MM.1S (cell line): Measurements from ENCODE around the gene DDX25.

Source experiments
- CTCF ChIP-seq: fragments of 300-600 bp; sonication (generic); IDR thresholded peaks from 2 replicates; pipeline ENCODE4 v1.5.1; 2016; ENCODE audit warnings: antibody characterized with exemption, low read length, mixed read lengths
- EZH2 ChIP-seq: fragments of 300-600 bp; sonication (generic); optimal IDR thresholded peaks from 2 replicates; pipeline ENCODE3; 2017; ENCODE audit warnings: low read depth, mild to moderate bottlenecking, antibody characterized with exemption, low read length, mixed read lengths

- TF ChIP-seq CTCF (no peak), EZH2 (no peak)
Observed at GRCh38 chr11:125925247-125925740, 21.0 kb downstream of the DDX25 start.
